T-helper 17 cell (primary cell): ENCODE results near the gene NUDT3. TPM values are rescaled to one million over a fixed set of nuclear protein-coding genes. Genes with fewer than 3 reads are reported as not detected.
"Not testable (repeated sequence)": the region's sequence is repeated elsewhere in the genome, so short reads cannot be mapped to it uniquely, and the experiment has no call there.

Experiments
- ATAC-seq: fragments of 150-1000 bp; cut with Tn5 transposase; 2 replicates; pipeline ENCODE4 v1.10.0; 2021; ENCODE audit warnings: mild to moderate bottlenecking, moderate library complexity
- DNase-seq, 3 donors: peaks; one replicate each; pipeline versions ENCODE4 v3.0.0 to v3.0.0-alpha.2; 2020 to 2021
- H3K9me3 ChIP-seq: one replicate; pipeline ENCODE4 v1.7.0; 2013; ENCODE audit warnings: low read length, mild to moderate bottlenecking; ENCODE audit not compliant: control insufficient read depth, poor library complexity, severe bottlenecking
- H3K27ac Mint-ChIP-seq: one replicate; pipeline ENCODE4 v1.8.0; 2022; ENCODE audit warnings: mild to moderate bottlenecking, moderate library complexity, mixed read lengths
- H3K27me3 Mint-ChIP-seq: one replicate; pipeline ENCODE4 v1.8.0; 2022; ENCODE audit warnings: mixed read lengths
- H3K36me3 Mint-ChIP-seq: one replicate; pipeline ENCODE4 v1.8.0; 2022; ENCODE audit warnings: low read depth, mixed read lengths
- H3K4me1 Mint-ChIP-seq: one replicate; pipeline ENCODE4 v1.8.0; 2022; ENCODE audit warnings: mild to moderate bottlenecking, mixed read lengths
- H3K4me3 Mint-ChIP-seq: one replicate; pipeline ENCODE4 v1.8.0; 2022; ENCODE audit warnings: mild to moderate bottlenecking, moderate library complexity, mixed read lengths
- total RNA-seq, 4 donors: library from RNA in 2 of 4; stranded (reverse) in 2 of 4; gene quantifications; one replicate each; pipeline ENCODE4 v1.2.3 and lab custom pipeline; 2022 to 2026

NUDT3 gene
- total RNA-seq, 2 donors from 2014 or later = 21.1 to 23.2 TPM

DNA sequence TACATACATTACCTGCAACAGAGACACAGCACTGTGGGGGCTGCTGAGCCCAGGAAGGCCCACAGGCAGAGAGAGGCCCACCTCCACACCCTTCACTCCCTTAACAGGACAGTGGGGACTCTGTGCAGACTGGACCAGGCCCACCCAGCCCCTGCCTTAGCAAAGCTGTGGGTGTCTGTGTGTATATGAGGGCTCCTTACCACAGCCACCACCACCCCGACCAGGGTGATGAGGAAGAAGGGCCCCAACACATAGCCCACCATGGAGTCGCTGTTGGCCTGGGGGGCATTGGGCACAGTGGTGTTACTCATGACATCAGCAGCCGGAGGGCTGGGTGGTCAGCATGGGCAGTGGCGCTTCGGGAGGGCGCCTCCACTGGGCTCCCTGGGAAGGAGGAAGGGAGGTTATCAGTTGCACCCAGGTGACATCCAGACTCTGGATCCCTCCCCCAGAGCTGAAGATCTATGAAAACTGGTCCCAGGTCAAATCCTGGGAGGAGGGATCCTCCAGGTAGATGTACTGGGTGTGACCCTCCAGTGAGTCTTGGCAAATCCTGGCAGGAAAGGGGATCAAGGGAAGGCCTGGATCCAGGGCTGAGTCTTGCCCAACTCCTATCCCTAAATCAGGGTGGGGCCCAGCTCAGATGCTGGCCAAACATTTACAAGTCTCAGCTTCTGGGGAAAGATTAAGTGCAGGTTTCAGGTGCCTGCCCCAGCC, 144.8 kb downstream of the NUDT3 start:
- no peak for DNase-seq
- no peak for ATAC-seq
- H3K27me3 Mint-ChIP-seq = no peaks in the 10 kb centered on the region
- peaks cover 4% of the 10 kb centered on the region for H3K36me3 Mint-ChIP-seq
- H3K9me3 ChIP-seq = no peaks in the 10 kb centered on the region
- peak overlapping the region; percentile 94 for H3K4me3 Mint-ChIP-seq
- H3K27ac Mint-ChIP-seq = peak overlapping the region; percentile 93
- H3K4me1 Mint-ChIP-seq = peaks cover 30% of the 10 kb centered on the region

DNA sequence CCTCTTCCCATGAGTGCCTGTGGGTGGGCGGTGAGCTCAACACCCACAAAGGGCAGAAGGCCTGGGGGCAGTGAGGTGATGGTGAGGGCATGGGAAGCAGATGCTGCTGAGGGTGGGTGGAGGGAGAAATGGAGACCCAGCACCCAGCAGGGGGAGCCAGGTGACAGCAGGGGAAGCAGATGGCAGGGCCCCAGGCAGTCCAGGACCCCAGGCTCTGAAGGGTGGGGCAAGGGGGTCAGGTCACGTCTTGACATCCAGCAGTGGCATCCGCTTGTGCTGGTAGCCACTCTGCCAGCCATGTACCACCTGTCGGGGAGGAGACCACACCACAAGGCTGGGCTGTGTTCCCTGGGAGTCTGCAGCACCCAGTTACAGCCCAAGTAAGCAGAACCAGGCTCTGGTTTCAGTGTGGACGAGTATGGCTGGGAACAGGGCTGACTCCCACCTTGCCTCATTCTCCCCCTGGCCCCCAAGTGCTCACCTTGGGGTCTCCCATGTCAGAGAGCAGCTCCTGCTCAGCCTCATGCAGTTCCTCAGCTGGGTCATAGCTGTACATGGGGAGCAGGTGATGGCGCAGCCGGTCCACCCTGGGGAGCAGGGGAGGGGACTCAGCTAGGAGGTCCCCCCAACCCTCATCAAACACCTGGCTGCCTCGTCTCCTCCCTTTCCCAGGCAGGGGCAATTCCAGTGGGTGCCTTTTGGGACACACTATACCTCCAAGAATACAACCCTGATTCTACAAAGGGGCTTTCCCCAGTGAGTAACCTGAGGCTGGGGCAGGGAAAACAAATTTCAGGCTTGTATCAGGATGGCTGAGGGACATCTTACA, 145.7 kb downstream of the NUDT3 start:
- Mint-ChIP-seq H3K4me1 (peaks cover 37% of the 10 kb centered on the region), H3K4me3 (peak overlapping the region; percentile 94), H3K36me3 (peaks cover 4% of the 10 kb centered on the region), H3K27me3 (no peaks in the 10 kb centered on the region), H3K27ac (peak overlapping the region; percentile 93)
- DNase-seq (peak in 2 of 3 donors; percentile 28 to 29), ATAC-seq (no peak)
- no peaks in the 10 kb centered on the region for H3K9me3 ChIP-seq

DNA sequence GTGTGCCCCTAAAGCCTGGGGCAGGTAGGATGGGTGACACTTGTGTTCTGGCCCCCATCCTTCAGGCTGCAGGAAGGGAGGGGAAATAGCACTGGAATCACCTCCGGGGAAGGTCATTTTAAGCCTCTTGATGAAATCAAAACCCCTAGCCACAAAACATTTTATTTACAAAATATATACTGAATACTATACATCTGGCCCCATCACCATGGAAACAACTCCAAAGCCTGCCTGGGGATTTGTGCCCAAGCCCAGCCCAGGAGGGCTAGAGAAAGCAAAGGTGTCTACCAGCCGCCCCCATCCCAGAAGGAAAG, 146.3 kb downstream of the NUDT3 start:
- DNase-seq (no peak), ATAC-seq (no peak)
- Mint-ChIP-seq H3K36me3 (peaks cover 4% of the 10 kb centered on the region), H3K4me1 (peaks cover 39% of the 10 kb centered on the region), H3K27ac (peak overlapping the region; percentile 80), H3K4me3 (no peak overlapping the region), H3K27me3 (no peaks in the 10 kb centered on the region)
- H3K9me3 ChIP-seq = no peaks in the 10 kb centered on the region

DNA sequence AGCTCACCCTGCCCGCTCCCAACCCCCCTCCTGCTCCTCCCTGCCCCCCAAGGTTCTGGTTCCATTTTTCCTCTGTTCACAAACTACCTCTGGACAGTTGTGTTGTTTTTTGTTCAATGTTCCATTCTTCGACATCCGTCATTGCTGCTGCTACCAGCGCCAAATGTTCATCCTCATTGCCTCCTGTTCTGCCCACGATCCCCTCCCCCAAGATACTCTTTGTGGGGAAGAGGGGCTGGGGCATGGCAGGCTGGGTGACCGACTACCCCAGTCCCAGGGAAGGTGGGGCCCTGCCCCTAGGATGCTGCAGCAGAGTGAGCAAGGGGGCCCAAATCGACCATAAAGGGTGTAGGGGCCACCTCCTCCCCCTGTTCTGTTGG, 146.7 kb downstream of the NUDT3 start:
- not testable (repeated sequence) for DNase-seq, H3K9me3 ChIP-seq, H3K27me3 Mint-ChIP-seq, ATAC-seq, H3K36me3 Mint-ChIP-seq
- peak overlapping the region; percentile 80 for H3K27ac Mint-ChIP-seq
- H3K4me1 Mint-ChIP-seq = peaks cover 39% of the 10 kb centered on the region
- H3K4me3 Mint-ChIP-seq = peak overlapping the region; percentile 49

DNA sequence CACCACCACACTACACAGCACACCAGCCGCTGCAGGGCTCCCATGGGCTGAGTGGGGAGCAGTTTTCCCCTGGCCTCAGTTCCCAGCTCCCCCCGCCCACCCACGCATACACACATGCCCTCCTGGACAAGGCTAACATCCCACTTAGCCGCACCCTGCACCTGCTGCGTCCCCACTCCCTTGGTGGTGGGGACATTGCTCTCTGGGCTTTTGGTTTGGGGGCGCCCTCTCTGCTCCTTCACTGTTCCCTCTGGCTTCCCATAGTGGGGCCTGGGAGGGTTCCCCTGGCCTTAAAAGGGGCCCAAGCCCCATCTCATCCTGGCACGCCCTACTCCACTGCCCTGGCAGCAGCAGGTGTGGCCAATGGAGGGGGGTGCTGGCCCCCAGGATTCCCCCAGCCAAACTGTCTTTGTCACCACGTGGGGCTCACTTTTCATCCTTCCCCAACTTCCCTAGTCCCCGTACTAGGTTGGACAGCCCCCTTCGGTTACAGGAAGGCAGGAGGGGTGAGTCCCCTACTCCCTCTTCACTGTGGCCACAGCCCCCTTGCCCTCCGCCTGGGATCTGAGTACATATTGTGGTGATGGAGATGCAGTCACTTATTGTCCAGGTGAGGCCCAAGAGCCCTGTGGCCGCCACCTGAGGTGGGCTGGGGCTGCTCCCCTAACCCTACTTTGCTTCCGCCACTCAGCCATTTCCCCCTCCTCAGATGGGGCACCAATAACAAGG, 147.3 kb downstream of the NUDT3 start:
- H3K9me3 ChIP-seq, H3K36me3 Mint-ChIP-seq, DNase-seq, H3K27me3 Mint-ChIP-seq, ATAC-seq: not testable (repeated sequence)
- Mint-ChIP-seq H3K4me1 (peaks cover 39% of the 10 kb centered on the region), H3K4me3 (peak overlapping the region; percentile 49), H3K27ac (peak overlapping the region; percentile 80)

DNA sequence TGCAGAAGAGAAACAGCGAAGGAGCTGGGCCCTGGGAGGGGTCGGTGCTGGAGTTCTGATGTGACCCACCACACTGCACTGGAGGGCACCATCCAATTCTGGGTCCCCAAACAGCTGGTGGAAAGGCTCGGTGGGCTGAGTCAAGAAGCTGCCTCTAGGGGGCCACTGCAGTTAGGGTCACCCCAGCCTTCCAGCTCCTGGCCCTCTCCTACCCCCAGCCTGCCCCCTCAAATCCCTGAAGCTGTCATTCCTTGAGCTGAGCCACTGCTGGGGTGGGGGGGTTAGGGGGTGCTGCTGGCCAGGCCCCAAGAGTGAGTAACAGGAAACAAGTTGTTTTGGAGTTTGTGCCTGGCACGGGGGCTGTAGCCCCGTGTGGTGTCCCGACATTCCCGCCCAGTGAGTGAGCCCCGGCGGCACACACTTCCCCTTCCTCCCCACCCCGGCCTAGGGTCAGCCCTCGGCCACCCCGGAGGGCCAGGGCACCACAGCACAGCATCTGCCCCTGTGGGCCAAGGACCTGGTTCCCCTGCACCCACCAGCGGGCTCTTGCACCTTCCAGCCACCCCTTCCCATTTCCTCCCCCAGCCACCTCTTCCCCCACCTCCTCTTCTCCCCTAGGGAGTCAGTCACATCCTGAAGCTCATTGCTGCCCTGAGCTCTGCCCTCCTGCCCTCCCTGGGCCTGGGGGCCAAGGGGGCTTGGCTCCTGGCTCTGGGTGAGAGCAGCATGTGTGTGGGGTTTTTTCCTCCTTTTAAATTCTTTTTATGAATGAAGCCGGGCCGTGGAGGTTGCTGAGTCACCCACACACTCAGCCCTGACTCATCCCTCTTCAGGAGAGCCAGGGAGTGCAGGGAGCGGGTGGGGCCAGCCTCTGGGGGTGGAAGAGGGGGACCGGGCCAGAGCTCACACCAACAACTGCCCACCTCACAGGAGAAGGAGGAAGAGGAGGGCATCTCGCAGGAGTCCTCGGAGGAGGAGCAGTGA, 148.3 kb downstream of the NUDT3 start:
- no peak for ATAC-seq
- peaks cover 4% of the 10 kb centered on the region for H3K36me3 Mint-ChIP-seq

DNA sequence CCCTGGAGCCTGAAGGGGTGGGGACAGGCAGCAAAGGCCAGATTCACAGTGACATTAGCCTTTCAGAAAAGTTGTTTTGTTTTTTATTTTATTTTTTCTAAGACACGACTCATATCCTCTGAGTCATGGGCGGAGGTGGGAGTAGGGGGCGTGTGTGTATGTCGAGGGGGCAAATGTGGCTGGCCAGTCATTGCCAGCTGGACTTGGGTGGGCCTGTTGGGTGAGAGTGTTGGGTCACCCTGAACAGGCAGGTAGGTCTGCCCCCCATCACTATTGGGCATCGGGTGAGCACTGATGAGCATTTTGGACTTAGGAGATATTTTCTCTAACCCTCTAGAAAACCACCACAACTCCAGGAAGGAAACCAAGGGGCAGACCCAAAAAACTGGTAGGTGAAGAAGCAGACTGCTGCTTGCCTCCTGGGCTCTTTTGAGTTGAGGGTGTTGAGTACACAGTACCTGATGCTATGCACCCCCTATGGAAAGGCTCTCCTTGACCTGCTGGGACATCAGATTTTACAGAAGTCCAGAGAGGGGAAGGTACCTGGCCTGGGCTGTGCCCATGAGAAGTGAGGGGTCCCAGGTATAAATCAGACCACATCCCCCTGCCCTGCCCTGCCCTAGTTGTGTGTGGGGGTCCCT, 149.2 kb downstream of the NUDT3 start:
- DNase-seq = no peak
- Mint-ChIP-seq H3K4me3 (no peak overlapping the region), H3K27ac (peak overlapping the region; percentile 86), H3K36me3 (peaks cover 4% of the 10 kb centered on the region), H3K27me3 (no peaks in the 10 kb centered on the region), H3K4me1 (peaks cover 43% of the 10 kb centered on the region)
- ATAC-seq = no peak
- no peaks in the 10 kb centered on the region for H3K9me3 ChIP-seq

More for the DNA sequence above, 148.3 kb downstream of the NUDT3 start:
- H3K4me1 Mint-ChIP-seq = peaks cover 41% of the 10 kb centered on the region
- no peaks in the 10 kb centered on the region for H3K9me3 ChIP-seq
- no peak overlapping the region for H3K4me3 Mint-ChIP-seq
- no peaks in the 10 kb centered on the region for H3K27me3 Mint-ChIP-seq
- DNase-seq = no peak
- peak overlapping the region; percentile 34 for H3K27ac Mint-ChIP-seq

DNA sequence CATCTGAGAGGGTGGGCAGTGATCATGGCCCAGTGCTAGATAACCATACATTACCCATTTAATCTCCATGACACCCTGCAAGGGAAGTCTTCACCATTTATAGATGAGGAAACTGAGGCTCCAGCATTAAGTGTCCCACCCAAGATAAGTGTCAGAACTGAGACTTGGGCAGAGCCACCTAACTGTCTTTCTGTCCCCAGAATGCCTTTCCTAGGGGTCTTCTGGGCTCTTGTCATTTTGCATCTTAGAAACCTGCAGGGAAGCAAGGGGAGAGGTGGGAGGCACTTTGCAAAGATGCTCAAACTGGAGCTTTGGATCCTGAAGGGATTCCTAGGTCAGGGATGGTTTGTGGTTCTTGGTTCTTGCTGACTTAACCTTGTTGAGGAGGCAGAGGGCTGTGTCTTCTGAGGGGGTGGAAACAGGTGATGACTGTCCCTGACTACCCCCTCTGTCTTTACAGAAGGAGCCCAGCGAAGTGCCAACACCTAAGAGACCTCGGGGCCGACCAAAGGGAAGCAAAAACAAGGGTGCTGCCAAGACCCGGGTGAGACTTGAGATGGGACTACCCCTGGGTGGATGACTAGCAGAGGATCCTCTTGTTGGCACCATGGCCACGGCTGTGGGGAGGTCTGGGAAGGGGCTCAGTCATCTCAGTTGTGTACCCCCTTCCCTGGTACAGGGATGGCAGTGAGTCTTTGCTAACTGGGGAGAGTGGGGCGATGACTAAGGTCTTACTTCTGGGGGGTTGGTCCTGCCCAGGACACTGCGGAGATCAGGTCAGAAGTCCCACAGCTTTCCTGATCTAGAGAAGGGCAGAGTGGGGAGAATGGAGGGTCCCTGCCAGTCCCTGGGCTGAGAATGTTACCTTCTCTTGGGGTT, 150.0 kb downstream of the NUDT3 start:
- Mint-ChIP-seq H3K4me1 (peaks cover 35% of the 10 kb centered on the region), H3K36me3 (peaks cover 4% of the 10 kb centered on the region), H3K27me3 (no peaks in the 10 kb centered on the region), H3K27ac (peak overlapping the region; percentile 86), H3K4me3 (peak overlapping the region; percentile 28)
- H3K9me3 ChIP-seq = no peaks in the 10 kb centered on the region
- ATAC-seq = no peak
- no peak for DNase-seq

DNA sequence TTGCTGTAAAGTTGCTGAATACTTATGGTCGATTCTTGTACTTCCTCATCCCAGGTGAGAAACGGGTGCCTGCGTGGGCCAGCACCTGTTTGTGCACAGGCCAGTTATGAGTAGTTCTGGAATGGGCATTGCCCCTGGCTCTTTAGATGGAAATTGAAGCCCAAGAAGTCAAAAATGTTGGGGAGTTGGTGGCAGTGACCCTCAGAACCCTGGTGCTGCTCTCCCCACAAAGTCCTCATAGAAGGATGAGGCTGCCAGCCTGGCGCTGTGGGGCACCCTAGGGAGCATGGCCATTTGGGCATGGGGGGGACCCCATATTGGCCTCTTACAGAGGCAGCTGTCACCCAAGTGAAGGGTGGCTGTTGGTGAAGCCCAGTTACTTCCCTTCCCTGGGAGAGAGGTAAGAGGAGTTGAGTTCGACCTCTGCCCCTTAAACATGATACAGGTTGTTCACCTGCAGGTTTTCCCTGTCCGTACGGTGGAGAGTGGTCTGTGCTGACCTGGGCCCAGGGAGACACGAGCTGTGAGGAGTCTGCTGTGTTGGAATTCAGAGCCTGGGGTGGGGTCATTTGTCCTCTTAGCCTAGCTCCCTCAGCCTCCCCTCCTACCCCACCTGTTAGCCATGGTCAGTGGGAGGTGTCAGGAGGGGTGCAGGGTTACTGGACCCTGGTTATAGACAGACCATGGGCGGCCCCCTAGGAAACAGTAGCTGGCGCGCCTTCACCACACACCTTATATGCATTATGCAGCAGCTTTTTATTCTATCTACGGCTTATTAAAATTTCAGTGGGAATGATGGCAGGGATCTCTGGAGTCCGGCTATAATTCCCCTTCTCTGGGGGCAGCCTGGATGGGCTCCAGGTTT, 150.9 kb downstream of the NUDT3 start:
- DNase-seq = no peak
- Mint-ChIP-seq H3K27me3 (no peaks in the 10 kb centered on the region), H3K4me1 (peaks cover 29% of the 10 kb centered on the region), H3K27ac (peak overlapping the region; percentile 86), H3K36me3 (peaks cover 4% of the 10 kb centered on the region), H3K4me3 (no peak overlapping the region)
- no peak for ATAC-seq
- H3K9me3 ChIP-seq = no peaks in the 10 kb centered on the region

DNA sequence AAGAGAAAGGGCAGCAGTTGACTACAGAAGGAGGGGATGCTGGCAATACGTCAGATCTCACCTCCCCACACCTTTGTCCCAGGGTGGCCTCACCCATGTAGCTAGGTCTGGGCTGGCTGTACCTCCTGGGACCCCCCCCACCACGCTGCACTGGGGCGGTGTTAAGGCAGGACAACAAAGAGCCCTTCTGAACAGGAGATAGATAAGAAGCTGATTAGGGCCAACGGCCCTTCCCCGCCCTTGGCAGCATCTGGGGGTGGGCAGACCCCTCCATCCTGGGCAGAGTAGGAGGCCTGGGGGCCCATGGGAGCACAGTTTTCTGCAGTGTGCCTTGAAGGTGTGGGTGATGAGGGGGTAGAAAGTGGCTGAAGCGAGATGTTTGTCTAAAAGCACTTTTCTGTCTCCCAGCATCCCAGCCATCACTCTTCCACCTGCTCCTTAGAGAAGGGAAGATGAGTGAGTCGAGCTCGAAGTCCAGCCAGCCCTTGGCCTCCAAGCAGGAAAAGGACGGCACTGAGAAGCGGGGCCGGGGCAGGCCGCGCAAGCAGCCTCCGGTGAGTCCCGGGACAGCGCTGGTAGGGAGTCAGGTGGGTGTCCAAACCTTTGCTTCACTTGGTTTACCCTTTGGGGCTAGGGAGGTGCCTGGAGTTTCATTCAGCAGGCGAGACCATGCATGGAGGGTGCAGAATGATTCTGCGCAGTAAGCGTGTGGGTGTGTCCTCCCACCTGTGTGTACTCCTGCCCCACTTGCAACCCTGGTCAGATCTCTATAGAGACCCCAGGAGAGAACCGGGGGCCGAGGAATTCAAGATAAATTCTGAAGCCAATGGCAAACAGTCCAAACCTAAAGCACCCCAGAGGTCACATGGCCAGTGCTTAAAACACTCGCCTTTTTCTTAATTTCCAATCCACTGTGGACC, 151.9 kb downstream of the NUDT3 start:
- ATAC-seq = no peak
- Mint-ChIP-seq H3K36me3 (peaks cover 2% of the 10 kb centered on the region), H3K4me1 (peaks cover 31% of the 10 kb centered on the region), H3K27ac (peak overlapping the region; percentile 2), H3K4me3 (no peak overlapping the region), H3K27me3 (no peaks in the 10 kb centered on the region)
- no peaks in the 10 kb centered on the region for H3K9me3 ChIP-seq
- DNase-seq = no peak
